GM12892 (cell line): Measurements from ENCODE around the gene PSMA7.

Experiments used
- POLR2A ChIP-seq: IDR thresholded peaks from 2 replicates; pipeline ENCODE4 v1.6.1; 2011; ENCODE audit warnings: low read depth, low read length, control low read depth
- POLR2AphosphoS5 ChIP-seq: IDR thresholded peaks from 2 replicates; pipeline ENCODE4 v1.6.1; 2011; ENCODE audit warnings: low read depth, low read length, control low read depth
- TAF1 ChIP-seq: IDR thresholded peaks from 2 replicates; pipeline ENCODE4 v1.6.1; 2011; ENCODE audit warnings: low read depth, mild to moderate bottlenecking, control low read depth, low read length, borderline replicate concordance

DNA sequence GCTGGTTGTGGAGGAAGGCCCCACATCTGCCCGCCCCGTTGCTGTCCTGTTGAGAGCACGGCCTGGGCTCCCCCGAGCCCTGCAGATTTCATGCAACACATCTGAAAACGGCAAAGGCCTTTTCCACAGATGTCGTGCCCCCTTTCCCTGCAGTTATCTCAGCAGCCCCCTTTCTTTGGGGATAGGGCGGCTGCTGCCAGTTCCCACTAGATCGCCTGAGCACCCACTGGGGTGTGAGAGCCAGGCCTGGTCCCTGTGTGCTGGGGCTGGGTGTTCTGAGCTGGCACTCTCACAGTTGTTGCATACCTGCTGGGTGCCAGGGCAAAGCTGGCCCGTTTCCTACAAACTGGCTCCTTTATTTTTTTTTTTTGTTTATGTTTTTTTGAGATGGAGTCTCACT is 27.3 kb upstream of the PSMA7 start:
- TF ChIP-seq POLR2A (no peak), POLR2AphosphoS5 (no peak), TAF1 (no peak)
